ENCODE results near the gene CCND3. TPM values are rescaled to one million over a fixed set of nuclear protein-coding genes. Genes with fewer than 3 reads are reported as not detected.

Gene CCND3
- polyA plus RNA-seq, 4 donors = 25.0 to 35.4 (median 30.6) TPM

Other genes starting within 250 kb of the CCND3 start
- gene TFEB, start 206.2 kb downstream of the CCND3 start, polyA plus RNA-seq (ENCODE audit: insufficient read length in 4 of 4) = 10 to 100 TPM in 2 of 4 donors, 1 to 10 TPM in 2; 7.6 to 11.5 (median 10.2) TPM
- under 1 TPM in 2 of 4 donors, not detected in 2; 0.35 to 0.48 TPM for gene PGC, start 194.4 kb downstream of the CCND3 start, polyA plus RNA-seq (ENCODE audit: insufficient read length in 4 of 4)
- gene FRS3, start 161.9 kb downstream of the CCND3 start, polyA plus RNA-seq (ENCODE audit: insufficient read length in 4 of 4) = 1 to 10 TPM; 6.0 to 8.0 (median 7.3) TPM
- gene PRICKLE4, start 161.0 kb downstream of the CCND3 start, polyA plus RNA-seq (ENCODE audit: insufficient read length in 4 of 4) = 1 to 10 TPM; 1.9 to 6.7 (median 4.9) TPM
- 100 to 1,000 TPM; 211 to 256 (median 229) TPM for gene TOMM6, start 154.1 kb downstream of the CCND3 start, polyA plus RNA-seq (ENCODE audit: insufficient read length in 4 of 4)
- gene USP49, start 46.4 kb downstream of the CCND3 start, polyA plus RNA-seq (ENCODE audit: insufficient read length in 4 of 4) = 10 to 100 TPM in 2 of 4 donors, 1 to 10 TPM in 2; 9.2 to 18.0 (median 13.9) TPM
- gene MED20, start 20.7 kb downstream of the CCND3 start, polyA plus RNA-seq (ENCODE audit: insufficient read length in 4 of 4) = 10 to 100 TPM; 35.6 to 43.6 (median 39.2) TPM
- 10 to 100 TPM; 28.0 to 31.1 (median 29.9) TPM for gene BYSL, start 20.3 kb downstream of the CCND3 start, polyA plus RNA-seq (ENCODE audit: insufficient read length in 4 of 4)
- 10 to 100 TPM; 19.5 to 29.9 (median 23.1) TPM for gene TAF8, start 108.7 kb upstream of the CCND3 start, polyA plus RNA-seq (ENCODE audit: insufficient read length in 4 of 4)
- 1 to 10 TPM; 3.8 to 6.5 (median 4.9) TPM for gene C6orf132, start 200.8 kb upstream of the CCND3 start, polyA plus RNA-seq (ENCODE audit: insufficient read length in 4 of 4)
- under 1 TPM in 3 of 4 donors, not detected in 1; 0.11 to 0.25 (median 0.13) TPM for gene GUCA1A, start 231.6 kb upstream of the CCND3 start, polyA plus RNA-seq (ENCODE audit: insufficient read length in 4 of 4)